ENCODE results near the gene NPM3. TPM values are rescaled to one million over a fixed set of nuclear protein-coding genes. Genes with fewer than 3 reads are reported as not detected.

NPM3 gene
- total RNA-seq, 1 donor from 2014 or later = 55.2 TPM

DNA sequence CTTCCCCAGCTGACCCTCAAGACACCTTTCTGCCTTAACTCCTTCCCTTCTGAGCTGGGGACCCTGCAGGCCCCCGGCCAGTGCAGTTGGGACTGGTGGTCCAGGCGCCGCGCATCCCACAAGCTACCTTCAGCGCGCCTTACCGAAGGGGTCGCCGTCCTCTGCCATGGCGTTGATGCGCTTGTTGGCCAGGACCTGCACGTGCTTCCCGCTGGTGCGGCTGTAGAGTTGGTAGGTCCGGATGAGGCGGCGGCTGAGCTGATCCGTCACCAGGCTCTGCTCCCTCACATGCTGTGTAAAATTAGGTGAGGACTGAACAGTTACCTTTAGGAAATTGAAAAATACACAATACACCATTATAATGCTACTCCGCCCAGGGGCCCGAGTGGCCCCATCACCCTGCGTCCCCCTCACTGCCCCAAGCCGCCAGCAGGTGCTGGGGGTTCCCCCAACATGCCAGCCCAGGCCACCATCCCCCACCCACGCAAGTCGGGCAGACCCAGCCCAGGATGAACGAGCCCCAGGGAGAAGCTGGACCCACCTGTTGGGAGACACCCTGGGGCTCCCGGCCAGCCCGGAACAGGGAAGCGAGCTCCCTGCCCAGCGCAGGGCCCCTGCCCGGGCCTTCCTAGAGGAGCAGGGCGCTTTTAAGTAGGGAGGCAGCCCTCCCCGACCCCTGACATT, 8.5 kb downstream of the NPM3 start:
- no peak for DNase-seq (ENCODE audit: low read depth)

DNA sequence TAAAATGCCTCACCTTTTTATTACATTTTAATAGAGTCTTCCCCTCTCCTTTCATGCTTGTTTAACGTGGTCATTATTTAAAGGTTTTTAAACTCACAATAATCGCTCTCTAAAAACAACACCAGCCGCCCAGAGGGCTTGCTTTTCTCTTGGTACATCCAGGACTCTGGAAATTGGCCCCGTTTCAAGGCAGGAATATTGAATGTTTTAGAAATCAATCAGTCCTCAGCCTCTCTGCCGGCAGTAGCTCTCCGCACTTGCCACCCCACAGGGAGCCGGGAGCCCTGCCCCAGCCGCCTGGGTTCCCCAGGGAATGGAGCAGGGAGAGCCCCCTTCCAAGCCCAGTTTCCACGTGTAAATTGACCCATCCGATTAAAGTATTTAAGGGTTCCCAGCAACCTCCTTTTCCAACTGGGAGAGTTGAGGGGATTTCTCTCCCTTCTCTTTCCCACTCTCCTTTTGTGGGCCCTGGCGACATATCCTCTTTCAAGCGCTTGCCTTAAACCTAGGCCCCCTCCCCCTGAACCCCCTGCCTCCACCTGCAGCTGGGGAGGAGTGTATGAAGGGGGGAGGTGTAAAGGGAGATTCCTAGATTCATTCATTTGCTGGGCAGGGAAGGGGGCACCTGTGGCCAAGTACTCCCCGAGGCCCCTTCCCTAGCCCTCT, 9.2 kb downstream of the NPM3 start:
- DNase-seq (ENCODE audit: low read depth) = no peak

DNA sequence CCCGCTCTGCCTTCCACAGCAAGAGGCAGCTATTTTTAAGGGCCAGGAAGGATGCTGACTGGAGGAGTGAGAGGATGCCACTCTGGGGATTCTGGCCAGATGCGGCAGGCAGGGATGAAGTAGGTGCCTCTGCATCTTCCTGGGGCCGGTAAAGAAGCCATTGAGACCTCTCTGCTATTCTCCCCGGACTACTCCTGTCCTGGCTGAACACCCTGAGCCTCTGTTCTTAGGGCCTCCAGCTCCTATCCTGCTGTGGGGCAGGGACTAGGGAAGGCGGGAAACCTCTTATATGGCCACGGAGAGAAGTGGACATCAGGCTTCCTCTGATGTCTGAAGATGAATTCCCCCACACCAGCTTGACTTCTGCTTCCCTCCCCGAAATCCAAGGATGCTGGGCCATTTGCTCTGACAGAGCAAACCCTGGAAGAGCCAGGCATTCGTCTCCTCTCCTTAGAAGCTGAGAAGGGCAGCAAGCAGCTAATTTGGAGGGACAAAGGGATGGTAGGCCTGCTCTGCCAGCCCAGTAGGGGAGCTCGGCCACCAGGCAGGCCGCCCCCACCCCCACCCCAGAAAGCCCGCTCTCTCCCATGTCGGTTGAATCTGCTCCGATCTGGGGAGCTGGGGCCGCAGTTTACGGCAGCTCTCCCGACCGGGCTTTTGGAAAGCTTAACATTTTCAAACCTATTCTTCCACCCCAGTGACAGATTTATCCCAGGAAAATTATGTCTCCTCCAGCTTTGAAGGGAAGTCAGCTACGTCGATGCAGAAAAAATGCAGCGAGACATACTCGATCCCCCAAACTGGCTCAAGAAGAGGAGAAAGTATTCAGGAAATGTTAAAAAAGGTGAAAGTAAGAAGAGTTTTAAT, 10.1 kb downstream of the NPM3 start:
- DNase-seq (ENCODE audit: low read depth) = no peak

DNA sequence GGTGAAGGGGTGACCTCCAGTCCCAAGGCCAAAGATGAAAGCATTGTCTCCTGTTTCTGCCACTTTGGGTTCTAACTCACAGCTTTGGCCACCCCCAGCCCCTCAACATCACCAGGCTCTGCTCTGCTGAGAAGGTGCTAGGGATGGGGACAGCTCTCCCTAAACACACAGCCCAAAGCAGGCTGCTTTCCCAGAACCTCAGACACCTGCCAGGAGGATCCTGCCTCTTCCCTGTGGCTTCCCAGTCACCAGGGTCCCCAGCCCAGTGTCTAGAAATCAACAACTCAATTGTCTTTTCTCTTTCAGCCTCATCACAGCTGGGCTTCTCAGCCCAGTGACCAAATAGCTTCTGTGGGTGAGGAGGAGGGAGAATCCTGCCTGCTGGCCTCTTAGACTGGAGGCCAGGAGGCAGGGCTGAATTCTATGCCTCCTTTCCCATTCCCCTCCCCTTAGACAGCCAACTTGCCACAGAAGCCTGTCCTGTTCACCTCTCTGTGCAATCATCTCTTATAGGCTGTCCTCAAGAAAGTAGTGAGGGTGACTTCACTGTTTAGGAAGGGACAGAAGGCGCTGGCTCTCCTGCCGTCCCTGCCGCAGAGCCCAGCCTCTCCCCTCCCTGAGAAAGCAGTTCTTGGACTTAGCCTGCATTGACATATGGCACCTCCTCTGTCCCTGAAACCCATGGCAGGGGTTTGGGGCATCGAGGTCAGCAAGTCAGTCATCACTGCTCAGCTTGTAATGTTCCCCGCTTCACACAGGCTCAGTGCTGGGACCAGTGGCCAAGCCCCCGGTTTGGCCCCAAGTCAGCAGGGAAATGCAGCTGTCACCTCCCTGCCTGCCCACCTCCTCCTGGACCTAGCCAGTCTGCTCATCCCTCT, 11.0 kb downstream of the NPM3 start:
- DNase-seq (ENCODE audit: low read depth) = no peak

DNA sequence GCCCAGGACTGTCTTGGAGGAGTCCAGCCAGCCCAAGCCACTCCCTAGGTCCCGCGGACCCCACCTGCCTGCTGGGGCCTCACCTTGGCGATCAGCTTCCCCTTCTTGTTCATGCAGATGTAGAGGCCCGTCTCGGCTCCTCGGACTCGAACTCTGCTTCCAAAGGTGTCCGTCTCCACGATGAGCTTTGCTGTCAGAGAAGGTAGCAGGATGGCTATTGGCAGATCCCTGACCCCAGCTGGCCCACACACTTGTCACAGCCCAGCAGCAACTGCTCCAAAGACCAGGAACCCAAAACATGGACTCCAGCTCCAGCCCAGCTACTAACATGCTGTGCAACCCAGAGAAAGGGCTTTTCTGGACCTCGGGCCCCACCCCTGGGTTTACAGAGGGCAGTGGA, 11.9 kb downstream of the NPM3 start:
- no peak for DNase-seq (ENCODE audit: low read depth)

DNA sequence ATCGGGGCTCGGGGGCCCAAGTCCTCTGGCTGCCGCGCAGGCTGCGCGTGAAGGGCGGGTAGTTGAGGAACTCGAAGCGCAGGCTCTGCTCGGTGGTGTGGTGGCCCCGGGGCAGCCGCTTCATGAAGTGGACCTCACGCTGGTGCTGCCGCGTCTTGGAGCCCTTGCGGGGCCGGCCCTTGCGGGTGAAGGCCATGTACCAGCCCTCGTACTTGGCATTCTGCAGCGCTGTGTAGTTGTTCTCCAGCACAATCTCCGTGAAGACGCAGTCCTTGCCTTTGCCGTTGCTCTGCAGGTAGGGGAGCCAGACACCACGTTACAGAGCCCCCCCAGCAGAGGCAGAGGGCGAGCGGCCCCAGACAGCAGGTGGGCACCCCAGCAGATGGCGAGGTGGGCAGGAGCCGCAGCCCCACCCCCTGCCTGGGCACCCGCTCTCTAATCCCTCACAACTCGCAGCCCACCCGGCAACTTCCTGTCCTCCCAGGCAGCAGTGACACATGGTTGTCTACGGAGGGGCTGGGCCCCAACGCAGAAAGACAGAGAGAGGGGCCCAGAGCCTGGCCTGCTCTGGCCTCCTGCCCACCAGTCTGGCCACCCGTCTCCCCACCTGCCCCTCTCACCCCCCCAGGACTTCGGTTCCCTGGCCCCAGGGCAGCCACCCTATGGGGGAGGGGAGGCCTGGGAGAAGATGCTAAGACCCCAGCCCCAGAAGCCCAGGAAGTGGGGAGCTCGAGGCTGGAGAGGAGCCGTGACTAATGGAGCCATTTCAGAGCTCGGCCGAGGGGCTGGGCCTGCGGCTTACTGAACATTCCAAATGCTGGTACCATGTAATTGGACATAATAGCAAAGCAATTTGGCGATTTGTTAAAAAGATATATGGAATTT, 12.7 kb downstream of the NPM3 start:
- DNase-seq (ENCODE audit: low read depth) = no peak

DNA sequence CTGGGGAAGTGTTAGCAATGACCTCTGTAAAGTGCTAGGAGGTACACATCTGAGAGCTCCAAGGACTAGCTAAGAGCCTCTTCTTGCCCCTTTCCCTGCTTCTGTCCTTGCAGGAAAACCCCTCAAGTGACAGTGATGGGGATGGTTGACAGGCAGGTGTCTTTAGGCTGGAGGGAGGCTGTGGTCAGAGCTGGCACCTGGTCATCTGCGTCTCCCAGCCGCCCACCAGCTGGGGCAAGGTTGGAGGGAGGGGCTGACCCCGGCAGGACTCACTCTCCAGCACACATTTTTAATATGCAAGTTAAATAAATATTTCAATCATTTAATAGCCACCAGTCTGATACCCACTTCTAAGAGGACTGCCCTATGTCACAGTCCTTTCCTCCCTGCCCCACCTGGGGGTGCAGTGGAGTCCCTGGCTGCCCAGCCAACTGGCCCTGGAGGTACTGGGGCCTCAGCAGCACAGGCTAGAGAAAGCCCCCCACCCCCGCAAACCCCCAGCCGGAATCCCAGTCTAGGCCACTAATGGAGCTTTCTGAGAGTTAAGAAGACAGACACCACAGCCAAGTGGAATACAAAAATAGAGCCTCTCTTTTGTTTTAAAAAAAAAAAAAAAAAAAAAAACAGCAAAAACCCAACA, 13.6 kb downstream of the NPM3 start:
- DNase-seq (ENCODE audit: low read depth) = no peak

DNA sequence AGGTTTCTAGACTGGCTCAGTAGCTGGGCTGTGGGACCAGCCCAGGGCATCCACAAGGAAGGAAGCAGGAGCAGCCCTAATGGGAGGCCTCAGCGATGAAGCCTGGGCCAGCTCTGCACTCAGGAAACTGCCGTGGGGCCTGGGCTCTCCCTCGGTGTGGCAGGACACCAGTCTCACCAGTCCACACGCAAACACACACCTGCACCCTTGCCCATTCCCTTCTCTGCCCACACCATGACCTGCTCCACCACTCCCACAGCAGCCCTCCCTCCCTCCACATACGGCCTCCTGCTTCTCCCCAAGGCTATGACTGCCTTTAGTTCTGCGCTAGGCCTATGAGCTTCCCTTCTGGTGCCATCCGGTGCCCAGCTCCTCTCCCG, 14.5 kb downstream of the NPM3 start:
- DNase-seq (ENCODE audit: low read depth) = no peak

DNA sequence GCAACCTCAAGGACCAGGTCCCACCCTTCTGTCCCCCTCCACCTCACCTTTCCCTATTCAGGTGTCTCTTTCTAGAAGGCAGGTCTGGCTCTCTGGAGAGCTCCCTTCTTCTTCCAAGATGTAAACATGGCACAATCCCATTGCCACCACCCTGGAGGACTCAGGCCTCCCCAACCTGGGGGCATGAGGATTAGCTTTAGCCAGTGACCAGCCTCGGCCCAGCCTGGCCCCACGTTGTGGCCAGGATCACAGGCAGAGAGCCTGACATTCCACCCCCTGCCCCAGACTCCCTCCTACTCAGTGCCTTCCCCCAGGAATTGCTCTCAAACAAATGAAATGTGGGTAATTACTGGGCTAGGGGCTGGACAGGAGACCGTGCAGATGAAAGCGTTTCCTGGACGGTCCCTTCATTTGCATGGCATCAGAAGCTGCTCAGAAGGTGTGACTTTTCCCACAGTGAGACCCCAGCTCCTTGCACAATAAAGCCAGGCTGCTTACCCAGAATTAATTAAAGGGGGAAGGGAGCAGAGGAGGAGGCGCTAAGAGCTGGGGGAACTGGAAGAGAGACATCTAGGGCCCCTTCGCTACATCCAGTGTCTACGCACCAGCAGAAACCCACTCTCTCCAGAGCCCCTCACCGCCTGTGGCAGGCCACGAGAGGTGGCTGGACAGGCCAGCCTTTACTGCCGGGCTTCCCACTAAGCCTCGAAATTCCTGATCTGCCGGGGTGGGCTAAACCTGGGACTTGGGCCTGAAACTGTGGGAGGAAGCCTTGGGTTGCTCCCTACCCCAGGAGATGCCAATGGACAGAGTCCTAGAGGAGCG, 15.1 kb downstream of the NPM3 start:
- no peak for DNase-seq (ENCODE audit: low read depth)

DNA sequence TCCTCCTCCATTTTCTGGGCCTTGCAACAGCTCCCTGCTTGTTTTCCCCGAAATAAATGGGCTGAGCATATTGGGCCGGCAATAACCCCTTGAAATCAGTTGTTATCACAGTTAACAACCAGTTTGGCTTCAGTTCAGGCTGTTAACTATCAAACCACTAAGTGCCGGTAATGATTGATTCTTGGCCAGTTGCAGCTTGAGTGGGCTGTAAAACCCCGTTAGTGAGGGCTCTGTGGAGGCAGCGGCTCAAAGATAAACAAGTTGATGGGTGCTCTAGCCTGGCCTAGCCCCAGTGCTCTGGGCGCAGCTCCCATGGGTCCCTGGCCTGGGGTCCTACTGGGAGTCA, 15.7 kb downstream of the NPM3 start:
- no peak for DNase-seq (ENCODE audit: low read depth)

DNA sequence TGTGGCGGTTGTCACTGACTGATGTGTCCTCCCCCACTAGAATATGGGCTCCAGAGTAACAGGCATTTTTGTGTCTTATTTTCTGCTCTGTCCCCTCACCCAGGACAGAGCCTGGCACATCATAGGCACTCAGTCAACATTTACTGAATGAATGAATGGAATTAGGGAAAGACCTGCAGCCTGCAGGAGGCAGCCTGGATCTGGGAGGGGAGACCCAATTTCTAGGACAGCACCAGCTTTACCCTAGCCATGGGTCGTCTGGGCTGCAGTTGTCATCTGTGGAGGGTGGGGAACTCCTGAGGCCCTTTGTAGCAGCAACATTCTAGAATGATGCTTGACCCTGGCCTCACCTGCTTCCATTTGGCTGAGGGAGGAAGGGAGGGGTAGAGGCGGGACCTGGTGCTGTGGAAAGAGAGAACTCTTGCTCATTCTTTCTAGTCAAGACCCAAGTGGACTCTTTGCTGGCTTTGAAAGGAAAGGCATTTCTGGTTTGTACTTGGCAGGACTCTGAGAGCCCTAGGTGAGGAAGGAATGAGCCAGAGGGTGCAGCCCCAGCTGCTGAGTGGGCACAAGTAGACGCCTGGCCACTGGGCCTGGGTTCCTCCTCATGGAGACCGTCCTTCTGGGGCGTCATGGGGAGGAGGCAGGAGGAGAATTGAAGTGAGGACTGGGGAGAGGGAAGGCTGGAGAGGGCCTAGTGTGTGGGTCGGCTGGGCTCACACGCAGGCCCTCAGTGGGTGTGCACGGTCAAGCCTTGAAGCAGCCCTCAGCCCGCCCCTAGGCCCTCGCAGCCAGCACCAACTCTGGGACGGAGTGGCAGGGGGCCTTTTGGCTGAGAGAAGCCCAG, 16.3 kb downstream of the NPM3 start:
- DNase-seq (ENCODE audit: low read depth) = no peak

DNA sequence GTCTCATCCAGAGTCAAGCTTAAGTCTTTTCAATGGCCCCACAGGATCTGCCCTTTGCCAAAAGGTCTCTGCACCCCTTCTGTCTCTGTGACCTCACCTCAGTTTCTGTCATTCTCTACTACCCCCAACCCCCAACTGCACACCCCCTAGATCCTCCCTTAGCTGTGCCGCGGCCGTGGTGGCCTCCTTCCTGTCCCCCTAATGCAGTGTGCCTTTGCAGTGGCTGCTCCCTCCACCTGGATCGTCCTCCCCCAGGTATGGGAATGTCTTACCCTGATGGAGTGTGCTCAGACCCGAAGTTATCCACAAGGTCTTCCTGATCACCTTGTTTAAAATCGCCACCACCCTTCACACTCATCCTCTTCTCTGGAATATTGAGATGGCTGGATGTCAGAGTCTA, 16.9 kb downstream of the NPM3 start:
- no peak for DNase-seq (ENCODE audit: low read depth)

DNA sequence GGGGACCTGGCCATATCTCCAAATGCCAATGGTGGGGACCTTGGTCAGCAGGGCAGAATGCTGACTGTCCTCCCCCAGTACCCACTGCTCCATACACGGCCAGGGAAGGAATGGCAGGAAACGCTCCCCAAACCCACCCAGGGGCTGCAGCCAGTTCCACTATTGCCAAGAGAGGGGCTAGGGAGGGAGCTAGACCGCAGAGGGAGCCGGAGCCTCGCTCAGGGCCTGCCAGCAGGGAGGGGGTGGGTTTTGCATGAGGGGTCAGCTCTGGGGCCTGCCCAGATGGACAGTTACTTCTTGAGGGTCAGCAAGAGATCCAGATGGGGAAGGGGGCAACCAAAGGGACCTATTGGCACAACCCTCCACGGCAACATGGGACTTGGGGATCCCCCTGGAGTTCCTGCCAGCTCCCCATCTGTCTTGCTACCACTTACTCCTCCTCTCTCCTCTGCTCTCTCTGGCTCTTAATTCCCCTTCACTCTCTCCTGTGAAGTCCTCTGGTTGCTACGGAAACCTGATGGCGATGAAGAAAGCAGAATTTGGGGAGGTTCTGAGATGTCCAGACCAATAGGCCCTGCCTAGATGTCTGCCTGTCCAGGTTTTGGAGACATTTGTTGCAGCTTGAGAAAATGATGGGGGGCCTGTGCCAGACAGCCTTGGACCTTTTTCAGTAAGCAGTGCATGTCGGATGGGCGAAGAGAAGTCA, 20.0 kb downstream of the NPM3 start:
- DNase-seq (ENCODE audit: low read depth) = no peak

DNA sequence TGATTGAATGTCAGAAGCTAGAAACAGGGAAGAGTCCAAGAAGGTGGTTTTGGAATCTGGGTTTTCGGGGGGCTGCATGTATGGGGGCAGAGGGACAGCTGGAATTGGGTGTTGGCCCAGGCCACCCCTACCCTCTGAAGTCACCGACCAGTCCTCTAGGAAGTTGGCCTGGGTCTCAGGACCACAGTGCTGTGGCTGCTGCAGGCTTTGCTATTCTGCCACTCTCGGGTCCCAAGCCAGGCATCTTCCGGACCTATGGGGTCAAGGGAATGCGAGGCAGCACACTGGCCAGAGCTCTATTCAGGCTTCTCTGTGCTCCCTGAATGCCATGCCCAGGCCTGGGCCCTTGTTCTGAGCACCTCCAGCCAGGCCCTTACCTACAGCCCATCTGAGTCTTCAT, 20.5 kb downstream of the NPM3 start:
- DNase-seq (ENCODE audit: low read depth) = no peak

DNA sequence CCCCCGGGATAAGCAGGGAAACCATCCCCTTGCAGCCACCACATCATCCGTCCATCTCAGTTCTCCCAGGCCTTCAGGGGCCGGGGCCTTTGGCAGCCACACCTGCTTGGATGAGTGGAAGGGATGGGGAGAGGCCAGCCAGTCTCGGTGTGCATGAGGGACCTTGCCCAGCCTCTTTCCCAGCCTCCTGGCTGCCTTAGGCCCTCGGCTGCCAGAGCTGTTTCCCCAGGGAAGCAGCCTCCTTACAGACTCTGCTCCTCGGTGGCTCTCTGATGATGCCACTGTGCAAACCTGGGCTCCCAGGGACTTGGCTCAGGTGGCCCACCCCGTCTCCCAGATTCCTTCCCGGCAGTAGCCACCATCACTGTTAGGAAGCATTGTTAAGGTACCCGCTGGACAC, 22.0 kb downstream of the NPM3 start:
- DNase-seq (ENCODE audit: low read depth) = no peak

DNA sequence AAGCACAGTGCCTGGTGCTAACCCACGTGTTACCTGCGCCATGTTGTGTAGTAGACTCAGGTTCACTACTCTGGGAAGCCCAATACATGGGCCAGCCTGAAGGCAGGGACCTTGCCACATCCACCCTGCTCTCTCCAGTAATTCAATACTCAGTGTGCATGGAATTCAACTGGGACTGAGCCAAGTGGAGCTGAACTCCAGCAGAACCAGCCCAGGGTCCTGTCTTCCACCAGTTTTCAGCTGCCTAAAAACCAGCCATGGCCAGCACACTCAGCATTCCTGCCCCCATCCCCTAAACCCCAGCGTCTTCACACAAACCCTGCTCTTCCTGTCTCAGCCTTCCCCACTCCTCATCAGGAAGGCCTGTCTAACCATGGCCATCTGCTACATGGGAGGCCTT, 22.7 kb downstream of the NPM3 start:
- DNase-seq (ENCODE audit: low read depth) = no peak

DNA sequence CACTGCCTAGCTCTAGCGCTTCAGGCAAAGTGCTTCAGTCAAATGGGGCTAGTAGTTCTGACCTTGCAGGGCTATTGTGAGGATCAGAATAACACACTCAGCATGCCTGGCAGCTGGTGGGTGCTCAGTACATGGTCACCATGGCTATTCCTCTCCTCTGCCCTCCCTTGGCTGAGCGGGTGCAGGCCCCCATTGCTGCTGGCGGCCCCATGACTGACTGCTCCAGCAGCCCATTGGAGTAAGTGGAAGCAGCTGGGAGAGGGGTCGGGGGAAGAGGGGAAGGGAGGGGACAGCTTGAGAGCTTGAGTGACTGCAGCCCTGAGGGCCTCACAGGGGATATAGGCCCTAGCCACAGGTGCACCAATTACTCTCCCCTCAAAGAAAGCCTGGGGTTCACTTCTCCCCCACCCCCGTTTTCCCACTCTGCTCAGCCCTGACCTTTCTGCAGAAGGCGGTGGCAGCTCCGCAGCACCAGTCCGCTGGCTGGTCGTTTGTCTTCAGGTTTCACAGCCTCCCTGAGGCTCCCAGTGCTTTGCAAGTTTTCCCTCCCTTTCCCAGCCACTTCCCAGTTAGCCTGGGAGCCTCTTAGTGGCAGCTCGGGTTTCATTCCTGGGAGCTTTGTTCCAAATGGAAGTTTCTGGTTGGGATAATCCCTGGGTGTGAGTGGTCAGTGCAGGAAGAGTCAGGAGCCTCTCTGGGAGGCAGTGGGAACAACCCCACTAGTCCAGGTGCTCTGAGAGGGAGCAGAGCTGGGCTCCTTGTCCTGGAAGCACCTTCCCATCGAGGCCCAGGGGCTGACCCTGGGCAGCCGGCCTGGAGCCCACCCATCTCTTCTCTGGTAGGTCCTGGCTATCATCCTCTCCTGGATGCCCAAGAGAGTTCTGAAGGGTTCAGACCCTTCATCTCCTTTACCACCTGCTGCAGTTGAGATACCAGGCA, 23.7 kb downstream of the NPM3 start:
- no peak for DNase-seq (ENCODE audit: low read depth)

Measured in renal cortical epithelial cell (primary cell).